H1 (cell line): ENCODE measurements around the gene ART4. TPM values are rescaled to one million over a fixed set of nuclear protein-coding genes. Genes with fewer than 3 reads are reported as not detected.

Source experiments
- CTCF ChIA-PET: fragments of 300-600 bp; sonication (Branson Sonifier 250); formaldehyde crosslinking; loops from one replicate; lab custom pipeline; 2021; ENCODE audit not compliant: partially characterized antibody; lab: Charles Lee
- POLR2A ChIA-PET: fragments of 300-600 bp; sonication (Branson Sonifier 250); formaldehyde crosslinking; loops from one replicate; lab custom pipeline; 2021; ENCODE audit warnings: inconsistent platforms; ENCODE audit not compliant: partially characterized antibody; lab: Charles Lee
- DNase-seq, 2 experiments: peaks; one replicate each; pipeline versions ENCODE4 v3.0.0 to v3.0.0-alpha.2; 2010 to 2022; ENCODE audit warnings: low spot score in 2 of 2, low read depth in 1 of 2, mixed read lengths in 1 of 2
- FAIRE-seq: peaks from 2 replicates; lab custom pipeline; 2011; peaks lifted over from hg19 to GRCh38; lab: Jason Lieb, UNC
- H2AFZ ChIP-seq: 2 replicates; pipeline ENCODE4 v1.8.1; 2012; ENCODE audit warnings: low read length, inconsistent platforms
- H2AK5ac ChIP-seq: 2 replicates; pipeline ENCODE4 v1.6.1; 2013; ENCODE audit warnings: low read depth, low read length
- H2BK120ac ChIP-seq: replicated peaks from 2 replicates; pipeline ENCODE3; 2013; ENCODE audit warnings: low read depth, low read length, inconsistent platforms
- H2BK12ac ChIP-seq: 2 replicates; pipeline ENCODE4 v1.6.1; 2013; ENCODE audit warnings: low read depth, low read length
- H2BK15ac ChIP-seq: 2 replicates; pipeline ENCODE4 v1.6.1; 2013; ENCODE audit warnings: low read length
- H2BK20ac ChIP-seq: 2 replicates; pipeline ENCODE4 v1.6.1; 2013; ENCODE audit warnings: low read length
- H2BK5ac ChIP-seq: 2 replicates; pipeline ENCODE4 v1.6.1; 2013; ENCODE audit warnings: low read depth, low read length
- H3K14ac ChIP-seq: 2 replicates; pipeline ENCODE4 v1.6.1; 2013; ENCODE audit warnings: inconsistent platforms; ENCODE audit not compliant: insufficient read length
- H3K18ac ChIP-seq: 2 replicates; pipeline ENCODE4 v1.6.1; 2013; ENCODE audit warnings: low read length; ENCODE audit errors: extremely low read depth
- H3K23ac ChIP-seq: 2 replicates; pipeline ENCODE4 v1.6.1; 2013; ENCODE audit warnings: inconsistent platforms; ENCODE audit not compliant: insufficient read length
- H3K23me2 ChIP-seq: 2 replicates; pipeline ENCODE4 v1.6.1; 2013; ENCODE audit warnings: low read depth, low read length
- H3K27ac ChIP-seq: 2 replicates; pipeline ENCODE4 v1.6.1; 2011; ENCODE audit warnings: low read depth, low read length, inconsistent platforms
- H3K27me3 ChIP-seq, 4 experiments: replicated peaks in 1 of 4; 1 replicate in 1 of 4; 2 replicates in 3 of 4; pipeline versions ENCODE4 v1.6.1 to v1.8.1; 2011 to 2013; ENCODE audit warnings: low read length in 3 of 4, mild to moderate bottlenecking in 3 of 4, inconsistent platforms in 2 of 4, mixed read lengths in 2 of 4, moderate library complexity in 1 of 4; ENCODE audit not compliant: control insufficient read depth in 3 of 4, insufficient read depth in 3 of 4; ENCODE audit errors: extremely low read depth in 1 of 4
- H3K36me3 ChIP-seq, 4 experiments: 2 replicates each; pipeline versions ENCODE4 v1.6.1 to v1.8.1; 2011 to 2013; ENCODE audit warnings: mild to moderate bottlenecking in 4 of 4, low read length in 3 of 4, moderate library complexity in 2 of 4, control low read depth in 1 of 4, inconsistent platforms in 1 of 4; ENCODE audit not compliant: insufficient read depth in 4 of 4, control insufficient read depth in 2 of 4
- H3K4ac ChIP-seq: replicated peaks from 2 replicates; pipeline ENCODE3; 2013; ENCODE audit warnings: low read length, low read depth, mixed read lengths, inconsistent platforms; ENCODE audit not compliant: insufficient read length
- H3K4me1 ChIP-seq, 4 experiments: replicated peaks in 1 of 4; 1 replicate in 1 of 4; 2 replicates in 3 of 4; pipeline versions ENCODE4 v1.6.1 to v1.8.1; 2011 to 2013; ENCODE audit warnings: low read length in 3 of 4, inconsistent platforms in 2 of 4, mixed read lengths in 1 of 4; ENCODE audit not compliant: insufficient read depth in 4 of 4, control insufficient read depth in 3 of 4
- H3K4me2 ChIP-seq, 2 experiments: 2 replicates each; pipeline versions ENCODE4 v1.6.1 to v1.8.1; 2011 to 2013; ENCODE audit warnings: low read depth in 2 of 2, low read length in 2 of 2, control low read depth in 1 of 2, inconsistent platforms in 1 of 2, mild to moderate bottlenecking in 1 of 2; ENCODE audit not compliant: insufficient read depth in 1 of 2
- H3K4me3 ChIP-seq, 4 experiments: fragments of 200-600, 300-600 bp in 1 of 4; sonication (generic), shearing (Covaris generic), sonication (Bioruptor Twin) in 1 of 4; 2 replicates each; pipeline versions ENCODE4 v1.5.1 to v1.8.1; 2011 to 2016; ENCODE audit warnings: low read length in 4 of 4, low read depth in 3 of 4, control low read depth in 2 of 4, inconsistent platforms in 2 of 4, mild to moderate bottlenecking in 2 of 4, mixed read lengths in 1 of 4, moderate library complexity in 1 of 4; ENCODE audit not compliant: insufficient read depth in 2 of 4; ENCODE audit errors: extremely low read depth in 1 of 4
- H3K56ac ChIP-seq: replicated peaks from 2 replicates; pipeline ENCODE3; 2013; ENCODE audit warnings: low read depth, mild to moderate bottlenecking, mixed read lengths, low read length, inconsistent platforms; ENCODE audit not compliant: insufficient read length
- H3K79me1 ChIP-seq: 2 replicates; pipeline ENCODE4 v1.6.1; 2013; ENCODE audit warnings: low read depth, low read length, control low read depth
- H3K79me2 ChIP-seq, 2 experiments: 2 replicates each; pipeline versions ENCODE4 v1.6.1 to v1.8.1; 2012 to 2013; ENCODE audit warnings: low read length in 2 of 2, mild to moderate bottlenecking in 2 of 2, inconsistent platforms in 1 of 2; ENCODE audit not compliant: insufficient read depth in 2 of 2, control insufficient read depth in 1 of 2
- H3K9ac ChIP-seq, 4 experiments: replicated peaks in 1 of 4; 1 replicate in 1 of 4; 2 replicates in 3 of 4; pipeline versions ENCODE4 v1.6.1 to v1.8.1; 2011 to 2013; ENCODE audit warnings: low read depth in 3 of 4, low read length in 3 of 4, control low read depth in 2 of 4, mild to moderate bottlenecking in 2 of 4, moderate library complexity in 2 of 4, inconsistent platforms in 1 of 4; ENCODE audit errors: extremely low read depth in 1 of 4
- H3K9me3 ChIP-seq, 2 experiments: 2 replicates each; pipeline versions ENCODE4 v1.6.1 to v1.8.1; 2012 to 2013; ENCODE audit warnings: mild to moderate bottlenecking in 2 of 2, moderate library complexity in 2 of 2, control low read depth in 1 of 2, inconsistent platforms in 1 of 2, low read depth in 1 of 2, low read length in 1 of 2, mixed read lengths in 1 of 2; ENCODE audit not compliant: insufficient read depth in 2 of 2
- H4K20me1 ChIP-seq, 2 experiments: replicated peaks in 1 of 2; 2 replicates each; pipeline versions ENCODE3 to v1.8.1; 2011 to 2013; ENCODE audit warnings: inconsistent platforms in 2 of 2, low read length in 2 of 2, mild to moderate bottlenecking in 1 of 2; ENCODE audit not compliant: insufficient read depth in 2 of 2, control insufficient read depth in 1 of 2
- H4K5ac ChIP-seq: 2 replicates; pipeline ENCODE4 v1.6.1; 2013; ENCODE audit warnings: low read length, low read depth, mixed read lengths, inconsistent platforms; ENCODE audit not compliant: insufficient read length
- H4K8ac ChIP-seq: 2 replicates; pipeline ENCODE4 v1.8.0; 2013; ENCODE audit warnings: mild to moderate bottlenecking, moderate library complexity, low read length, inconsistent platforms; ENCODE audit not compliant: insufficient read depth; ENCODE audit errors: extremely low read depth
- H4K91ac ChIP-seq: replicated peaks from 2 replicates; pipeline ENCODE3; 2013; ENCODE audit warnings: low read length, mixed read lengths, inconsistent platforms; ENCODE audit not compliant: insufficient read length
- MAFK ChIP-seq: IDR thresholded peaks from 2 replicates; pipeline ENCODE4 v1.6.1; 2012; ENCODE audit warnings: low read depth, mild to moderate bottlenecking, improper control_type of control experiment, low read length
- RFX5 ChIP-seq: IDR thresholded peaks from 2 replicates; pipeline ENCODE4 v1.6.1; 2011; ENCODE audit warnings: low read depth, low read length, improper control_type of control experiment, borderline replicate concordance
- WGBS, 2 experiments: shearing (Covaris generic) in 1 of 2; methylation state at CpG; one replicate each; pipeline versions ENCODE4 v1.1.6 to v1.1.7; 2013 to 2015; ENCODE audit warnings: low lambda C conversion rate in 2 of 2, mixed read lengths in 2 of 2, inconsistent platforms in 1 of 2, low coverage in 1 of 2, missing lambda C conversion rate in 1 of 2; ENCODE audit not compliant: insufficient replicate concordance in 2 of 2, insufficient coverage in 1 of 2, insufficient read length in 1 of 2; ENCODE audit errors: extremely low coverage in 1 of 2, missing lambda C conversion rate in 1 of 2; 5-methylcytosine and 5-hydroxymethylcytosine counted together
- polyA plus RNA-seq, 7 experiments: library from polyadenylated mRNA; depleted of rRNA in 3 of 7; stranded (reverse) in 5 of 7; unstranded in 2 of 7; fragments of >200 nt in 5 of 7; fragments of 200-250 nt in 2 of 7; gene quantifications; 1 replicate in 5 of 7; 2 replicates in 1 of 7; 4 replicates in 1 of 7; pipeline versions ENCODE4 v1.2.1 to v1.2.3, GENCODE V29; 2011 to 2013; ENCODE audit warnings: missing spikeins in 2 of 7, mixed read lengths in 2 of 7
- total RNA-seq: library from RNA; stranded (reverse); fragmentation: NEBNext Ultra II Directional; extraction: Animal tissue kit (Norgen Biotek cat#: 25700); gene quantifications from 2 replicates; pipeline ENCODE4 v1.2.1, GENCODE V29; 2021

Gene ART4
- total and polyA plus RNA-seq, 2 of the 8 experiments (the other 6 are each of a cell fraction or from before 2014, with no cell fraction given), result not detected

DNA sequence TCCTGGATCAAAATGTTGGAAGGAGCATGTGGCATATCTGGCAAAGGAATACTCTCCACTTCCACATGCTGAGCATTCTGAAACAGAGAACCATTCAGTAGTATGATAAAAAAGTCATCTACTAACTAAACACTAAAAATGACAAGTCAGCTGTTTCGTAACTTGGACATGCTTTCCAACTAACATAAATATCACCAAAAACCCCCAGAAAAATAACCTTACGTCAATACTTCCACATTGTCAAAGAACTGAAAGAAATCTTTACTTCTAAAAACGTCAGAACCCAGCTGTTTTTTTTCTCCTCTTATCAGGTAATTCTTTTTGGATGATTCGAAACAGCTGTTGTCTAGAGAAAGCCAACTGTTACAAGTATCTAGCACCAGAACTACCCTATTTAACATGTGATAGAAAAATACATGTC, 48.3 kb downstream of the ART4 start:
- Histone ChIP-seq H2BK15ac (no peak overlapping the region), H2BK12ac (no peak overlapping the region), H2AK5ac (no peak overlapping the region), H4K91ac (no peak overlapping the region), H4K20me1 (peaks cover 0 to 2% of the 10 kb centered on the region in 2 experiments), H3K4me3 (no peak overlapping the region), H2BK5ac (no peak overlapping the region), H3K36me3 (peaks cover 22 to 87% (median 61%) of the 10 kb centered on the region in 4 experiments), H3K56ac (no peak overlapping the region), H2BK120ac (no peak overlapping the region), H3K79me1 (no peaks in the 10 kb centered on the region), H4K5ac (no peak overlapping the region), H3K27me3 (no peaks in the 10 kb centered on the region), H3K4me2 (no peak overlapping the region), H3K9ac (no peak overlapping the region), H3K27ac (no peak overlapping the region), H2AFZ (no peak overlapping the region), H3K14ac (no peak overlapping the region), H4K8ac (no peak overlapping the region), H3K4ac (no peak overlapping the region), H2BK20ac (no peak overlapping the region), H3K4me1 (no peaks in the 10 kb centered on the region), H3K18ac (no peak overlapping the region), H3K9me3 (no peaks in the 10 kb centered on the region), H3K23ac (no peak overlapping the region), H3K23me2 (no peaks in the 10 kb centered on the region), H3K79me2 (peaks cover 0 to 29% of the 10 kb centered on the region in 2 experiments; a peak in 2 of 4 replicates)
- WGBS, 2 experiments, result 85 to 100% methylated on average over 1 to 4 of the region's 4 CpGs
- peak; percentile 13; the same call in 1 of the 2 replicates for TF ChIP-seq MAFK
- TF ChIP-seq RFX5, result no peak
- ChIA-PET CTCF (interaction anchor here (1.0 kb wide), 1 partner anchor 11 kb away, joined by 4 read pairs; no protein-coding TSS in a partner anchor), POLR2A (no interaction called here)
- FAIRE-seq (no peak), DNase-seq (no peak)
